Measurements from ENCODE around the gene TCF12.

TCF12 gene

DNA sequence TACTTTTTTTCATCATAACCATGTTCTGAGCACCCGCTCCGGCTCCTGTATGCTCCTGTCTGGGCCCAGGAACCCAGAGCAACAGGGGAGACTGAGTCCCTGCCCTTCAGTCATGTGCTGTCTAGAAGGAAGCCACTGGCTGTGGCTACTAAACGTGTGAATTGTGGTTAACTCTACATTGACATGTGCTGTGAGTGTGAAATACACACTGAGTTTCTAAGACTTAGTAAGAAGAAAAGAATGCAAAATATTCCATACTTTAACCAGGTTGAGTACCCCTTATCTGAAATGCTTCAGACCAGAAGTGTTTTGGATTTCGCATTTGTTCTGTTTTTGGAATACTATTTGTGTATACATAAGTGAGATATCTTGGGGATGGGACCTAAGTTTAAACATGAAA is 415.0 kb downstream of the TCF12 start:
- no peak overlapping the region for H3K4me3 ChIP-seq (ENCODE audit: control insufficient read depth, low read depth, low read length)
- DNase-seq (ENCODE audit: low read depth) = no peak
- TF ChIP-seq, protein P1, sequence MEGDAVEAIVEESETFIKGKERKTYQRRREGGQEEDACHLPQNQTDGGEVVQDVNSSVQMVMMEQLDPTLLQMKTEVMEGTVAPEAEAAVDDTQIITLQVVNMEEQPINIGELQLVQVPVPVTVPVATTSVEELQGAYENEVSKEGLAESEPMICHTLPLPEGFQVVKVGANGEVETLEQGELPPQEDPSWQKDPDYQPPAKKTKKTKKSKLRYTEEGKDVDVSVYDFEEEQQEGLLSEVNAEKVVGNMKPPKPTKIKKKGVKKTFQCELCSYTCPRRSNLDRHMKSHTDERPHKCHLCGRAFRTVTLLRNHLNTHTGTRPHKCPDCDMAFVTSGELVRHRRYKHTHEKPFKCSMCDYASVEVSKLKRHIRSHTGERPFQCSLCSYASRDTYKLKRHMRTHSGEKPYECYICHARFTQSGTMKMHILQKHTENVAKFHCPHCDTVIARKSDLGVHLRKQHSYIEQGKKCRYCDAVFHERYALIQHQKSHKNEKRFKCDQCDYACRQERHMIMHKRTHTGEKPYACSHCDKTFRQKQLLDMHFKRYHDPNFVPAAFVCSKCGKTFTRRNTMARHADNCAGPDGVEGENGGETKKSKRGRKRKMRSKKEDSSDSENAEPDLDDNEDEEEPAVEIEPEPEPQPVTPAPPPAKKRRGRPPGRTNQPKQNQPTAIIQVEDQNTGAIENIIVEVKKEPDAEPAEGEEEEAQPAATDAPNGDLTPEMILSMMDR (IDR thresholded peaks at IDR 0.05; ENCODE audit: control insufficient read depth, insufficient read depth, low read depth, low read length, missing control alignments) = no peak

DNA sequence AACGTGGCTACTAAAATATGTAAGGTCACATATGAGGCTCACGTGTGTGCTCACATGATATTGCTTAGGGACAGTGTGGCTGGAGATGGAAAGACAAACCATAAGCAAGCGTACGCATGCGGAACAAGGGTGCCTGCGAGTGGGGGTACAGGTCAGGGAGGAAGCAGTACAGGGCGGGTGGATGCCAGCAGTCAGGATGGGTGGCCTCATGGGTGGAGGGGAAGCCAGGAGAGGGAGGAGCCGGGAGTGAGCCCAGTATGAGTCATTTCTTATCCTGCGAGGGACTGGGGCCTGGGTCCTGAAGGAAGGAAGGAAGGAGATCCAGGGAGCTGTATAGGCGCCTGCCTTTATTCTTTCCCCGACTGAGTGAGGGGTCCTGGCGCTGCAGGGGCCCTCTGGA is 415.8 kb downstream of the TCF12 start:
- no peak for DNase-seq (ENCODE audit: low read depth)
- no peak overlapping the region for H3K4me3 ChIP-seq (ENCODE audit: control insufficient read depth, low read depth, low read length)
- TF ChIP-seq, protein P1 (IDR thresholded peaks at IDR 0.05; ENCODE audit: control insufficient read depth, insufficient read depth, low read depth, low read length, missing control alignments) = no peak

DNA sequence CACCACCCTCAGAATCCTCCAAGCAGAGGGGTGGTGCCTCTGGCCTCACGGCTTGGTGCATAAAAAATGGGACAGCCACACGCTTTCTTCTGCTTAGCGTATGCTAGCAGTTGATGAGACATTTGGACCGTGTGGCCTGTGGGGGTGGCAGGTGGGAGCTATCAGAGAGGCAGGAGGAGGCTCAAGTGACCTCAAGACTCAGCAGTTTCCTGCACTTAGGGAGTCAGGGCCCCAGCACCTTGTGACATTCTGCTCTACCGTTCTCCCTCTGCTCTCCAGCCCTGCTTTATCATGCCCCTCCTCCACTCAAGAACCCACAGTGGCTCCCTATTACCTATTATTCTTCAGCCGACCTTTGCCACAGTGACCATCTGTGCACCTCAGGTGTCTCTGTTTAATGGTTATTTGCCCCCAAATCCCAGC is 416.9 kb downstream of the TCF12 start:
- DNase-seq (ENCODE audit: low read depth) = no peak
- no peak overlapping the region for H3K4me3 ChIP-seq (ENCODE audit: control insufficient read depth, low read depth, low read length)
- TF ChIP-seq, protein P1 (IDR thresholded peaks at IDR 0.05; ENCODE audit: control insufficient read depth, insufficient read depth, low read depth, low read length, missing control alignments) = no peak

DNA sequence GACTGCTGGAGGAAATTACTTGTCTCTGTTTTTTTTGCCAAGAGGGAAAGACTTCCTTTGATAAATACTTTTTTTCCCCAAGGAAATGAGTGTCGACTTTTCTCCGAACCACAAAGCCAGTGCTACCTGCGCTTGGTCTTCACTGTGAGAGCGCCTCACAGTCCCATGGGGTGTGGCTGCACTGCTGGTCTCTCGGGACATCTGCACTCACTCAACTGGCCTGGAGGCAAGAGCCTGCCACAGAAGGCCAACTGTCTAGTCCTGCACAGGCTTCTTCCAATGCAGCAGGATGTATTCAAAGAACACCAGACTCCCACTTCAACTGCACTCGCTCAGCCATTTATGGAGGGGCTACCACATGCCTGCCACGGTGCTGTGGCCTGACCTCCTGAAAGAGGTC is 417.3 kb downstream of the TCF12 start:
- DNase-seq (ENCODE audit: low read depth) = no peak
- no peak overlapping the region for H3K4me3 ChIP-seq (ENCODE audit: control insufficient read depth, low read depth, low read length)
- TF ChIP-seq, protein P1 (IDR thresholded peaks at IDR 0.05; ENCODE audit: control insufficient read depth, insufficient read depth, low read depth, low read length, missing control alignments) = no peak

DNA sequence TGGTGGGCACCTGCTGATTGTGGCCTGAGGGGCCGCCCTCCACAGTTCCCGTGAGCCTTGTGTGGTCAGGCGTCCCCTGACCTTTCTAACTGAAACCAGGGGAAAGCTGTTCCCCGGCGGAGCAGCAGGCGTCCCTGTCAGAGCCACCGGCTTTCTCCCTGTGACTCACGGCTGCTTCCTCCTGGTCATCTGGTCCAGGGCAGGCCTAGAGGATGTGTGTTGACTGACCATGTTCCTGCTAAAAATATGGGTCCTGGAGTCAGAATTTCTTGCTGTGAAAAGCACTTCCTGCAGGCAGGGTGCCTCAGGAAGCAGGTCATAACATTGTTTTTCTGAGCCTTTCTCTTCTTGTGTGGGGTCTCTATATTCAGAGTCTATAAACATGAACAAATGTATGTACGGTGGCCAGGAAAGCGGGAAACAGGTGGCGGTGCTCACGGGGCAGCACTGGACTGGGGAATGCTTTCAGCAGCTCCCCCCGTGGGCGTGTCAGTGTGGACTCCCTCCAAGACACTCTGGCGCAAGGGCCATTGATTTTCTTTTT is 419.5 kb downstream of the TCF12 start:
- DNase-seq (ENCODE audit: low read depth) = no peak
- TF ChIP-seq, protein P1 (IDR thresholded peaks at IDR 0.05; ENCODE audit: control insufficient read depth, insufficient read depth, low read depth, low read length, missing control alignments) = peak; percentile 46

DNA sequence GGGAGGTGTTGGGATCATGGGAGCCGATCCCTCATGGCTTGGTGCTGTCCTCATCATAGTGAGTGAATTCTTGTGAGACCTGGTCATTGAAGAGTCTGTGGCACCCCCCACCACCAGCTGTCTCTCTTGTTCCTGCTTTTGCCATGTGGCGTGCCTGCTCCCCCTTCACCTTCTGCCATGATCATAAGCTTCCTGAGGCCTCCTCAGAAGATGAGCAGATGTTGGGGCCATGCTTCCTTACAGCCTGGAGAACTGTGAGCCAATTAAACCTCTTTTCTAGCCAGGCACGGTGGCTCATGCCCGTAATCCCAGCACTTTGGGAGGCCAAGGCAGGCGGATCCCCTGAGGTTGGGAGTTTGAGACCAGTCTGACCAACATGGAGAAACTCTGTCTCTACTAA is 420.9 kb downstream of the TCF12 start:
- H3K4me3 ChIP-seq (ENCODE audit: control insufficient read depth, low read depth, low read length) = no peak overlapping the region
- no peak for DNase-seq (ENCODE audit: low read depth)
- TF ChIP-seq, protein P1 (IDR thresholded peaks at IDR 0.05; ENCODE audit: control insufficient read depth, insufficient read depth, low read depth, low read length, missing control alignments) = no peak

More for the DNA sequence above, 419.5 kb downstream of the TCF12 start:
- H3K4me3 ChIP-seq (ENCODE audit: control insufficient read depth, low read depth, low read length) = no peak overlapping the region

Data from AG09309 (cell line).